Epithelial cell of prostate (primary cell): ENCODE results near the gene EHD2.
"Not testable (repeated sequence)": the region's sequence is repeated elsewhere in the genome, so short reads cannot be mapped to it uniquely, and the experiment has no call there.

Source experiments
- DNase-seq: peaks from one replicate; pipeline ENCODE4 v3.0.0-alpha.2; 2011; ENCODE audit warnings: low read depth, low spot score
- H3K27ac ChIP-seq: fragments of 450-650 bp; 2 replicates; pipeline ENCODE4 v1.5.1; 2017; ENCODE audit warnings: mild to moderate bottlenecking

Gene EHD2

DNA sequence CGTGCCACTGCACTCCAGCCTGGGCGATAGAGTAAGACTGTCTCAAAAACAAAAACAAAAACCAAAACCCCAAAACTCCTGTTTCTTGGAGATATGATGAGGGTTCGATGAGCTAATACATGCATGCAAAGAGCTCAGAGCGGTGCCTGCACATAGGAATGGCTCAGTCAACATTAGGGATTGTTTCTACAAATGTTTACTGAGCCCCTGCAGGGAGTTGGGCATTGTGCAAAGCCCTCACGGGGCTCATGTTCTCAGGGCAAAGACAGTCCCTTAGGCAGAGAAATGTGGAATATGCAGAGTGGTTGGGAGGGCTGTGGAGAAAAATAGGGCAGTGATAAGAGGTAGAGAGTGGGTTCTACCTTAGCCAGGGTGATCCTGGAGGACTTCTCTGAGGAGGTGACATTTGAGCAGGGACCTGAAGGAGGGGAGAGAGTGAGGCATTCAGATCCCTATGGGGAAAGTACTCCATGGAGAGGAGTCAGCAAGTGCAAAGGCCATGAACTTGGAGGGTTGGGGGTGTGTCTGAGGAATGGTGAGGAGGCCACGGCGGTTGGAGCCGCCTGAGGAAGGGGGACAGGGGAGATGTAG is 1.5 kb upstream of the EHD2 start:
- H3K27ac ChIP-seq = no peak overlapping the region
- no peak for DNase-seq

DNA sequence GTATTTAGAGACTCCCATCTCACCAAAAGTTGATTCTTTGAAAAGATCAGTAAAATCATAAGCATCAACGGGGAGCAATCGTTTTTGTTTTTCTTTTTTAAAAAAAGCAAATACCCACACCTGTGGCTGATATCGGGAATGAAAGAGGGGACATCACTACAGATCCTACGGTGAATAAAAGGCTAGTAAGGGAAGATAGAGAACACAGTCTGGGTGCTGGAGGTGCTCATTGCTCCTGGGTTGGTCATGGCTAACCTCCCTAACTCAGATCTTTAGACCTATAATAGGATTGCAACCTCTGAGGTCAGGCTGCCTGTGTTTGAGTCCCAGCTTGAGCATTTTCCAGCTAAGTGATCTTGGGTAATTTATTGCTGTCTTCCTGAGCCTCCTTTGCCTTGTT is 1.1 kb downstream of the EHD2 start:
- H3K27ac ChIP-seq = peak overlapping the region; percentile 72
- no peak for DNase-seq

DNA sequence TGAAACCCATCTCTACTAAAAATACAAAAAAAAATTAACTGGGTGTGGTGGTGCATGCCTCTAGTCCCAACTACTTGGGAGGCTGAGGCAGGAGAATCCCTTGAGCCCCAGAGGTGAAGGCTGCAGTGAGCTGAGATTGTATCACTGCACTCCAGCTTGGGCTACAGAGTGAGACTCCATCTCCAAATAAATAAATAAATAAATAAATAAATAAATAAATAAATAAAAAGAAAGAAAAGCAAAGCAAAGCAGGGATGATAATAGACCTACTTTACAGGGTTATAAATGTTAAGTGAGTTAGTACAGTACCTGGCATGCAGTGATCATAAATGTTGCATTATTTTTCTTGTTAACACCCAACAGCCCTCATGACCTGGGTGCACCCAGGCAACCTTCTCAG is 1.6 kb downstream of the EHD2 start:
- peak overlapping the region; percentile 72 for H3K27ac ChIP-seq
- not testable (repeated sequence) for DNase-seq

DNA sequence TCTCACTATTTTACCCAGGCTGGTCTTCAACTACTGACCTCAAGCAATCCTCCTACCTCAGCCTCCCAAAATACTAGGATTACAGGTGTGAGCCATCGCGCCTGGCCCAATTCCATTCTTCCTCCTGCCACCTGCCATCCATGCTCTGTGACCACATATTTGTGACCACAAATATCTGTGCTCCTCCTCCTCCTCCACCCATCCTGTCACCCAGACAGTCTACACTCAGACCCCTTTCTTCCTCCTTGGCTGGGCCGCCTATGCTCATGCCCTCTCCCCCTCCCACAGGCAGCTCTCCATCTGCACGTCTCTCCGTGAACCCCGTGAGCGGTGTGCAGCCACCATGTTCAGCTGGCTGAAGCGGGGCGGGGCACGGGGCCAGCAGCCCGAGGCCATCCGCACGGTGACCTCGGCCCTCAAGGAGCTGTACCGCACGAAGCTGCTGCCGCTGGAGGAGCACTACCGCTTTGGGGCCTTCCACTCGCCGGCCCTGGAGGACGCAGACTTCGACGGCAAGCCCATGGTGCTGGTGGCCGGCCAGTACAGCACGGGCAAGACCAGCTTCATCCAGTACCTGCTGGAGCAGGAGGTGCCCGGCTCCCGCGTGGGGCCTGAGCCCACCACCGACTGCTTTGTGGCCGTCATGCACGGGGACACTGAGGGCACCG is 3.2 kb downstream of the EHD2 start:
- DNase-seq = no peak
- H3K27ac ChIP-seq = no peak overlapping the region

DNA sequence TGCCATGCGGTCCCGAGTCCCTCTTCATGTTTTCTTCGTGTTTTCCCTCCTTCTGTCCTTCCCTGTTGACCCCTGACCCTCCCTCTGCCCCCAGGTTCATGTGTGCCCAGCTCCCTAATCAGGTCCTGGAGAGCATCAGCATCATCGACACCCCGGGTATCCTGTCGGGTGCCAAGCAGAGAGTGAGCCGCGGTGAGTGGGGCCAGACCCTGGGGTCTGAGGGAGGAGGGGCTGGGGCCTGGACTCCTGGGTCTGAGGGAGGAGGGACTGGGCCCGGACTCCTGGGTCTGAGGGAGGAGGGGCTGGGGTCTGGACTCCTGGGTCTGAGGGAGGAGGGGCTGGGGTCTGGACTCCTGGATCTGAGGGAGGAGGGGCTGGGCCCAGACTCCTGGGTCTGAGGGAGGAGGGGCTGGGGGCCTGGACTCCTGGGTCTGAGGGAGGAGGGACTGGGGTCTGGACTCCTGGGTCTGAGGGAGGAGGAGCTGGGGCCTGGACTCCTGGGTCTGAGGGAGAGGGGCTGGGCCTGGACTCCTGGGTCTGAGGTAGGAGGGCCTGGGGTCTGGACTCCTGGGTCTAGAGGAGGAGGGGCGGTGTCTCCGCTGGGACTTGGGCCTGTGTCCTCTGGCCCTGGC is 5.3 kb downstream of the EHD2 start:
- H3K27ac ChIP-seq = peak overlapping the region; percentile 94
- not testable (repeated sequence) for DNase-seq

DNA sequence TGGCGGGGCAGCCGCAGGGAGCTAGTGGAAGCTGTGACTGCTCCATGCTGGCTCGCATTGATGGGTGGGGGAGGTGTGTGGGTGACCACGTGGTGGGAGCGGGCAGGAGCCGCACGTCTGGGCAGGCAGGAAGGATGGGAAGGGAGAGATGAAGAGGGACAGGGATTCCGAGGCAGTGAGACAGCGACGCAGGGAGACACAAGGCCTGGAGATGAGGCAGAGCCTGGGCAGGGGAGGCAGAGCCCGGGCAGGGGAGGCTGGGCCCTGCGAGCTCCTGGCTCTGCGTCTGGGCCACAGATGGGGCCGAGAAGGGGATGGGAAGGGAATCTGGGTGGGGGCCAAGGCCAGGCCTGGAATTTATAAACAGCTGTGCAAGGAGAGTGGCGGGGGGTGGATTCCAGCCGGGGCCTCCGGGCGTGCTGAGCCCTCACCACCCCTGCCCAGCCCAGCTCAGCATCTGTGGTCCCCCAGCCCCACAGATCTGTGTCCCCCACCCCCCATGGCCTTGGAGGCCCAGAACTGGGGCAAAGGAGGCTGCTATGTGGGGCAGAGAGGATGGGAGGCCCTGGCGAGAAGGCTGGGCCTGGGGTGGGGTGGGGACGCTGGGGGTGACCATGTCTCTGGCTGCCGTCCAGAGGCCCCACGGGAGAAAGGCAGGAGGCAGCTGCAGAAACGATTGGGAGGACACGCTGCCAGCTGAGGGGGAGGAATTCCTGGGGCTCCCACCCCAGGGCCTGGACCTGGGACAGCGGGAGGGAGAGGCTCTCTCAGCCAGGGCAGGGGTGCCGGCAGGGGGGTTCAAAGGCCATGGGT is 6.0 kb downstream of the EHD2 start:
- DNase-seq = peak; percentile 91

DNA sequence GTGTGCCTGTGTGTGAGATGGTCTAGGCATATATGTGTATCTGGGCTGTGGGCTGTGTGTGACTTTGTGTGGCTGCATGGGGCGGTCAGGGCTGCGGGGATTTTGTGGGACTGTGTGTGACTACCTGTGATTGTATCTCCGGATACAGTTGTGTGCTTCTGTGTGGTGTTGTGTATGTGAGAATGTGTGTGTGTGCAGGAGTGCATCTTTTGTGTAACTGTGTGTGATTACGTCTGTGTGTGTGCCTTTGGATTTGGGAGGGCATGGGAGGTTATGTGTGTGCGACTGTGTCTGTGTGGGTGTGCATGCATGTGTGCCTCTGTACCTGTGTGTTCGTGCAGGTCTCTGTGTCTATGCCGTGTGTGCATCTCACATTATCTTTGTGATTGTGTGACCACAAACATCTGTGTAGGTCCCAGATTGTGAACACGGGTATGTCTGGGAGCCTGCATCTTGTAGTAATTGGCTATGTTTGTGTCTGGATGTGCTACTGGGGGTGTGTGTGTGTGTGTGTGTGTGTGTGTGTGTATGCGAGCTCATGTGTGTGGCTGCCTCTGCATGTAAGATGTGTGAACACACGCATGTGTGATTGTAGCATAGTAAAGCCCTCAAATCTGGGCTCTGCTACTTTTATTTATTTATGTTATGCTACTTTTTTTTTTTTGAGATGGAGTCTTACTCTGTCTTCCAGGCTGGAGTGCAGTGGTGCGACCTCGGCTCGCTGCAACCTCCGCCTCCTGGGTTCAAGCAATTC is 7.6 kb downstream of the EHD2 start:
- DNase-seq = no peak
- peak overlapping the region; percentile 94 for H3K27ac ChIP-seq

More for the DNA sequence above, 6.0 kb downstream of the EHD2 start:
- H3K27ac ChIP-seq = peak overlapping the region; percentile 94

DNA sequence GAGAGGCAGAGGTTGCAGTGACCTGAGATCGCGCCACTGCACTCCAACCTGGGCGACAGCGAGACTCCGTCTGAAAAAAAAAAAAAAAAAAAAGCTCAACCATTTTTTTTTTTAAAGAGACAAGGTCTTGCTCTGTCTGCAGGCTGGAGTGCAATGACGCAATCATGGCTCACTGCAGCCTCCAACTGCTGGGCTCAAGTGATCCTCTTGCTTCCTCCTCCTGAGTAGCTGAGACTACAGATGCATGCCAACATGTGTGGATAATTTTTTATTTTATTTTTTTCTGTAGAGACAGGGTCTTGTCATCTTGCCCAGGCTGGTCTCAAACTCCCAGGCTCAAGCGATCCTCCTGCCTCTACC is 10.3 kb downstream of the EHD2 start:
- peak; percentile 60 for DNase-seq
- peak overlapping the region; percentile 95 for H3K27ac ChIP-seq

DNA sequence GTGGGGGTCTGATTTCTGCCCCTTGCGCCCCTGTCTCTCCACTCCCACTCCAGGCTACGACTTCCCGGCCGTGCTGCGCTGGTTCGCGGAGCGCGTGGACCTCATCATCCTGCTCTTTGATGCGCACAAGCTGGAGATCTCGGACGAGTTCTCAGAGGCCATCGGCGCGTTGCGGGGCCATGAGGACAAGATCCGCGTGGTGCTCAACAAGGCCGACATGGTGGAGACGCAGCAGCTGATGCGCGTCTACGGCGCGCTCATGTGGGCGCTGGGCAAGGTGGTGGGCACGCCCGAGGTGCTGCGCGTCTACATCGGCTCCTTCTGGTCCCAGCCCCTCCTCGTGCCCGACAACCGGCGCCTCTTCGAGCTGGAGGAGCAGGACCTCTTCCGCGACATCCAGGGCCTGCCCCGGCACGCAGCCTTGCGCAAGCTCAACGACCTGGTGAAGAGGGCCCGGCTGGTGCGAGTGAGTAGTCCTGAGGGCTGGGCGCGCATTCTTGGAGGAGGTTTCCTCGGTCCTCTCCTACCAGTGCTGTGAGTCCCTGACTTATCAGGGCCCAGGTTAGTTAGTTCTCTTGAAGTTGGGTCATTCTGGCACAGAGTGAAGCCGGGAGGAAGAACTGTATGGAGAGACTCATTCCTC is 12.7 kb downstream of the EHD2 start:
- H3K27ac ChIP-seq = peak overlapping the region; percentile 95
- peak; percentile 84 for DNase-seq

DNA sequence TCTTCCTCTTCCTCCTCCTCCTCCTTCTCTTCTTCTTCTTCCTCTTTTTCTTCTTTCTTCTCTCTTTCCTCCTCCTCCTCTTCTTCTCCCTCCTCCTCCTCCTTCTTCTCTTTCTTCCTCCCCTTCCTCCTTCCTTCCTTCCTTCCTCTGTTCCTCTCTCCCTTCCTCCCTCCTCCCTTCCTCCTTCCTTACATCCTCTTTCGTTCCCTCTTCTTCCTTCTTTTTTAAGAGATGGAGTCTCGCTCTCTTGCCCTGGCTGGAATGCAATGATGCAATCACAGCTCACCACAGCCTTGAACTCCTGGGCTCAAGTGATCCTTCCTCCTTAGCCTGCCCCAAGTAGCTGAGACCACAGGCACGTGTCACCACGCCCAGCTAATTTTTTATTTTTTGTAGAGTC is 13.2 kb downstream of the EHD2 start:
- peak overlapping the region; percentile 95 for H3K27ac ChIP-seq
- DNase-seq = no peak

DNA sequence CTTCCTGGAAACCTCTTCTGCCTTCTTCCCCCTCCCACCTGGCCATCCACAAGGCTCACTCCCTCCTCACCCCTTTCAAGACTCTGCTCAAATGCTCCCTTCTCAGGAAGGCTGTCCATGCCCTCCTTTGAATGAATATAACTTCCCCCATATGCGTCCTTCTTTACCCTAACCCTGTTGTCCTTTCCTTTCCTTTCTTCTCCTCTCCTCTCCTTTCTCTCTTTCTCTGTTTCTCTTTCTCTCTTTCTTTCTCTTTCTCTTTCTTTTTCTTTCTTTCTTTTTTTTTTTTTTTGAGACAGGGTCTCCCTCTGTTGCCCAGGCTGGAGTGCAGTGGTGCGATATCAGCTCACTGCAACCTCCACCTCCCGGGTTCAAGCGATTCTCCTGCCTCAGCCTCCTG is 15.1 kb downstream of the EHD2 start:
- H3K27ac ChIP-seq = peak overlapping the region; percentile 95

DNA sequence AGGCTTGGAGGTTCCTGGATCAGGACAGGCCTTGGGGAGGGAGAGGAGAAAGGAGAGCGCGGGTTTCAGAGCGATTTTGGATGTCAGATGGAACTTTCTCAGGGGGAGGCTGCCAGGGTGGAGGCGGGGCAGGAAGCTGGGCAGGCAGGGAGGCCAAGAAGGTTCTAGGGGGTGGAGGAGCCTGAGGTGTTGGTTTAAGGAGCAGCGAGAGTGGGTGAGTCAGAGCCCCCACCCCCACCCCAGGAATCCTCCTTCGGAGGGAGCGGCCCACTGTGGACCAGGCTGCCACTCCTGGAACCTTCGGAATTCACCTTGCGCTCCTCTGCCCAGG is 16.2 kb downstream of the EHD2 start:
- peak; percentile 78 for DNase-seq
- H3K27ac ChIP-seq = peak overlapping the region; percentile 95

More for the DNA sequence above, 15.1 kb downstream of the EHD2 start:
- not testable (repeated sequence) for DNase-seq

DNA sequence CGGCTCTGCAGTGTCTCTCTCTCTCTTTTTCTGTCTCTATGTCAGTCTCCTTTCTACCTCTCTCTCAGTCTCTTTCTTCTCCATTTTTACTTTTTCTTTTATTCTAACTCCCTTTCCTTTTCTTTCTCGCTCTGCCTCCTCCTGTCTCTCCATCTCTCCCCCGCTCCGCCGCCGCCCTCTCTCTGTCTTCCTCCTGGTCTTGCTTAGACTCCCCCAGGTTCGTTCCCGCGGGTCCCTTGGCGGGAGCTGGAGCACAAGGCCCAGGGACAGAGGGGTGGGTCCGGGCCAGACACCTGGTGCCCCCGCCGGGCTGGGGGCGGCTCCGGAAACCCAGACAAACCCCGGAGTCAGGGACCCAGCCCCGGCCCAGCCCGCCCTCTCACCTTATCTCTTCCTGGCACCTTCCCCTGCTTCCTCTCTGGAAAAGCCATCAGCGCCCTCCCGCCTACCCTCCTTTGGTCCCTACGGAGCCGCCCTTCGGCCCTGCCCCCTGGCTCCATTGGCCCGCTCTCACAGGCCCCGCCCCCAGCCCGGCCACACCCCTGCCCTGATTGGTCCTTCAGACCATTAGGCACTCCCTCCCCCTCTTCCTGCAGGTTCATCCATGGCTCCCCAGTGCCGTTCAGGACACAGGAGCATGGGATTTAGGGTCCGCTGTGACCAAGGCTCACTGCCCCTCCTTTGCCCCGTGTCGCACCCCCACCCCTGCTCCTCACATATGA is 16.7 kb downstream of the EHD2 start:
- DNase-seq = no peak
- peak overlapping the region; percentile 95 for H3K27ac ChIP-seq

DNA sequence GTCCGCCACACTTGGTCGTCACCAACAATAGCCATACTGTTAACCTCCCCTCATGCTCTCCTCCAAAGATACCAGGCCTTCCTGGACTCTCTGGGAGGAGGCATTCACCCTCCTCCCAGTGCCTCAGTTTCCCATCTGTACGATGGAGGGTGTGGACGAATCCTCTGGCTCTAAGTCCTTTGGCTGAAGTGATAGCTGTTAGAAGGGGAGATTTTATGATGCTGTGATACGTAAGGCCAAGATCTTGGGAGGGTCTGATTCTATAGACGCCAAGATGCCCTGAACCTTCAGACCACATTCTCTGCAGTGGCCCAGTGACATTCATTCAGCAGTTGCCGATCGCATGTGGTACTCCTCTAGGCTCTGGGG is 17.3 kb downstream of the EHD2 start:
- no peak for DNase-seq
- peak overlapping the region; percentile 95 for H3K27ac ChIP-seq

DNA sequence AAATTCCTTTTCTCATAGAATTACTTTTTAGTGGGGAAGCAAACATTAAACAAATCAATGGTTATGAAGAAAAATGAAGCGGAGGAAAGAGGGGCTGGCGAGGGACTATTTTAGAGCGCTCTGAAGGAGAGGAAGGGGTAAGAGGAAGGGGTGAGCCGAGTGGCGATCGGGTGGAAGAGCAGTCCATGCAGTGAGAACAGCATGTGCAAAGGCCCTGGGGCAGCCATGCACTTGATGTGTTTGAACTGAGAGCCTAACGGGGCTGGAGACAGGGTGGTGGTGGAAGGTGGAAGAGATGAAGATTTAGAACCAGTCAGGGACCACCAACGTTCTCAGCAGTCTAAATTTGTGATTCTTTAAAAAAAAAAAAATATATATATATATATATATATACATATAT is 17.7 kb downstream of the EHD2 start:
- DNase-seq = no peak
- peak overlapping the region; percentile 95 for H3K27ac ChIP-seq

DNA sequence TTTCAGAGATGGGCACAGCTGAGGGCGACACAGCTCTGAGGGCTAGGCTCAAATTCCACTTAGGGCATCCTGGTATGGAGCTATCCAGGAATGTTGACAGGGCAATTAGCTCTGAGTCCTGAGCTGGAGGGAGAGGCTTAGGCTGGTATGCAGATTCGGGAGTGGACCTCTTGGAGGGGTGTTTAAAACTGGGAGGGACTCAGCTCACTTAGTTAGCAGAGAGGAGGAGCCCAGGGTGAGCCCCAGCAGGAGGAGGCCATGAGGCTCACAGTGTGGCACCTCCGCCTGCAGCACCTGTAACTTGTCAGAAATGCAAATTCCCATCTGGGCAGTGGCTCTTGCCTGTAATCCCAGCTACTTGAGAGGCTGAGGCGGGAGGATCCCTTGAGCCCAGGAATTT is 21.9 kb downstream of the EHD2 start:
- no peak overlapping the region for H3K27ac ChIP-seq
- no peak for DNase-seq

DNA sequence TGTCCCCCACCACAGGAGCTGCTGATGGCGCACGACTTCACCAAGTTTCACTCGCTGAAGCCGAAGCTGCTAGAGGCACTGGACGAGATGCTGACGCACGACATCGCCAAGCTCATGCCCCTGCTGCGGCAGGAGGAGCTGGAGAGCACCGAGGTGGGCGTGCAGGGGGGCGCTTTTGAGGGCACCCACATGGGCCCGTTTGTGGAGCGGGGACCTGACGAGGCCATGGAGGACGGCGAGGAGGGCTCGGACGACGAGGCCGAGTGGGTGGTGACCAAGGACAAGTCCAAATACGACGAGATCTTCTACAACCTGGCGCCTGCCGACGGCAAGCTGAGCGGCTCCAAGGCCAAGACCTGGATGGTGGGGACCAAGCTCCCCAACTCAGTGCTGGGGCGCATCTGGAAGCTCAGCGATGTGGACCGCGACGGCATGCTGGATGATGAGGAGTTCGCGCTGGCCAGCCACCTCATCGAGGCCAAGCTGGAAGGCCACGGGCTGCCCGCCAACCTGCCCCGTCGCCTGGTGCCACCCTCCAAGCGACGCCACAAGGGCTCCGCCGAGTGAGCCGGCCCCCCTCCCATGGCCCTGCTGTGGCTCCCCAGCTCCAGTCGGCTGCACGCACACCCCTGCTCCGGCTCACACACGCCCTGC is 27.8 kb downstream of the EHD2 start:
- no peak overlapping the region for H3K27ac ChIP-seq

DNA sequence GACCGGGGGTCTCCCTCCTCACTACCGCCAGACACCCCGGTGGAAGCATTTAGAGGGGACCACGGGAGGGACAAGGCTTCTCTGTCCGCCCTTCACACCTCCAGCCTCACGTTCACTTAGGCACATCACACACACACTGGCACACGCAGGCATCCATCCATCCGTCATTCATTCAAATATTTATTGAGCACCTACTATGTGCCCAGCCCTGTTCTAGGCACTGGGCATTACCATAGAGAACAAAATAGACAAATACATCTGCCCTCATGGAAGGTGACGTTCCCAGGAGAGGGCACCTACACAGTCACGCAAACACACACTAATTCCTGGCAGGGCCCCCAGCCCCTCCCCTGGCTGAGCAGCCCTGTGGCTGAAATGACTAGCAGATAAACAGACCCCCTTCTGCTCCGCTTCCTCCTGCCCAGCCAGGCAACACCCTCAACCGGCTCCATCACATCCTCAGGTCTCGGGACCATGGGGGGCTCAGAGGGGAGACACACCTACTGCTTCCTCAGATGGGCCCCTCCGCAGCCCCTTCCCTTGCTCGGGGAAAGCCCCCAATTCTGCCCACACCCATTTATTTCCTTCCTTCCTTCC is 28.4 kb downstream of the EHD2 start:
- no peak for DNase-seq
- peak overlapping the region; percentile 91 for H3K27ac ChIP-seq

More for the DNA sequence above, 27.8 kb downstream of the EHD2 start:
- no peak for DNase-seq
